Peyer's patch (tissue), 4 donors: Measurements from ENCODE around the gene RAB15.

Experiments
- POLR2A ChIP-seq, 2 donors: fragments of 450-650 bp; IDR thresholded peaks; one replicate each; pipeline ENCODE4 v1.5.1; 2017; ENCODE audit warnings: antibody characterized with exemption in 2 of 2, mild to moderate bottlenecking in 2 of 2, moderate library complexity in 2 of 2
- TF ChIP-seq, protein P1 (sequence below), 6 experiments: fragments of 450-650 bp in 4 of 6; fragments of 200-600 bp in 2 of 6; sonication (generic) in 1 of 6; IDR thresholded peaks; one replicate each; pipeline ENCODE4 v1.5.1; 2017 to 2019; ENCODE audit warnings: antibody characterized with exemption in 6 of 6, mild to moderate bottlenecking in 3 of 6, moderate library complexity in 1 of 6

DNA sequence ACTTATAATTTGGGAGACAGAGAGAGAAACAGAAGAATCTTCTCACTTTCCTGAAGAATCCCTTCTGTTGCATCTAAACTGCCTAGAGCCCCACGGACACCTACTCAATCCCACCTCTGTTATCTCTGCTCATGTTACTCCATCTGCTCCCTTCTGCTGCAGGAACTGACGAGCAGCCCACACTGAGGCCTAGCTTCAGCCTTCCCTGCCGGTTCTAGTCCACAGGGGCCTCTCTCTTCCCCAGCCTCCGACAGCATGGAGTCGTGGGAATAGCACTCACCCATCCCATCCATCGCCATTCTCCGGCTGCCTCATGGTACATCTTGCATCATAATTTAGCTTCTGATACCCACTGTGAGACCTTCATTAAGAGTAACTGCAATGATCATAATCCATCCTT, 4.0 kb downstream of the RAB15 start:
- TF ChIP-seq, protein P1, sequence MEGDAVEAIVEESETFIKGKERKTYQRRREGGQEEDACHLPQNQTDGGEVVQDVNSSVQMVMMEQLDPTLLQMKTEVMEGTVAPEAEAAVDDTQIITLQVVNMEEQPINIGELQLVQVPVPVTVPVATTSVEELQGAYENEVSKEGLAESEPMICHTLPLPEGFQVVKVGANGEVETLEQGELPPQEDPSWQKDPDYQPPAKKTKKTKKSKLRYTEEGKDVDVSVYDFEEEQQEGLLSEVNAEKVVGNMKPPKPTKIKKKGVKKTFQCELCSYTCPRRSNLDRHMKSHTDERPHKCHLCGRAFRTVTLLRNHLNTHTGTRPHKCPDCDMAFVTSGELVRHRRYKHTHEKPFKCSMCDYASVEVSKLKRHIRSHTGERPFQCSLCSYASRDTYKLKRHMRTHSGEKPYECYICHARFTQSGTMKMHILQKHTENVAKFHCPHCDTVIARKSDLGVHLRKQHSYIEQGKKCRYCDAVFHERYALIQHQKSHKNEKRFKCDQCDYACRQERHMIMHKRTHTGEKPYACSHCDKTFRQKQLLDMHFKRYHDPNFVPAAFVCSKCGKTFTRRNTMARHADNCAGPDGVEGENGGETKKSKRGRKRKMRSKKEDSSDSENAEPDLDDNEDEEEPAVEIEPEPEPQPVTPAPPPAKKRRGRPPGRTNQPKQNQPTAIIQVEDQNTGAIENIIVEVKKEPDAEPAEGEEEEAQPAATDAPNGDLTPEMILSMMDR (IDR thresholded peaks at IDR 0.05): no peak
- no peak for TF ChIP-seq POLR2A (IDR thresholded peaks at IDR 0.05)
